PC-9 (cell line): ENCODE measurements around the gene EFEMP2.

ENCODE experiments used
- CTCF ChIP-seq: fragments of 200-600 bp; sonication (generic); conservative IDR thresholded peaks from 2 replicates; pipeline ENCODE4 v1.6.1; 2017; ENCODE audit warnings: mixed run types, antibody characterized with exemption, mild to moderate bottlenecking, moderate library complexity
- EZH2 ChIP-seq: fragments of 200-600 bp; sonication (generic); IDR thresholded peaks from 2 replicates; pipeline ENCODE4 v1.8.0; 2017; ENCODE audit warnings: antibody characterized with exemption, low read depth

GRCh38 chr11:65834202-65834601 lies 38.4 kb downstream of the EFEMP2 start:
- TF ChIP-seq CTCF: no peak
- no peak for TF ChIP-seq EZH2
